H4 (cell line): ENCODE data around the gene PSORS1C2. TPM values are rescaled to one million over a fixed set of nuclear protein-coding genes. Genes with fewer than 3 reads are reported as not detected.

ENCODE experiments used
- DNase-seq: peaks from one replicate; pipeline ENCODE4 v3.0.0-alpha.2; 2015; ENCODE audit warnings: low spot score
- total RNA-seq: library from RNA; depleted of rRNA; stranded (reverse); fragments of >200 nt; shearing (Covaris generic); gene quantifications from 2 replicates; pipeline ENCODE4 v1.2.3, GENCODE V29; 2014; rRNA removed

The PSORS1C2 gene
- total RNA-seq, 1 experiment from 2014 or later: not detected

- DNase-seq: peak; percentile 87
Measured at GRCh38 chr6:31114541-31114878, 24.4 kb downstream of the PSORS1C2 start, which contains the start of gene PSORS1C1. TSS of gene PSORS1C1 (plus strand) at chr6:31114800. CDS start at chr6:31129633, 14,833 bp downstream.

DNA sequence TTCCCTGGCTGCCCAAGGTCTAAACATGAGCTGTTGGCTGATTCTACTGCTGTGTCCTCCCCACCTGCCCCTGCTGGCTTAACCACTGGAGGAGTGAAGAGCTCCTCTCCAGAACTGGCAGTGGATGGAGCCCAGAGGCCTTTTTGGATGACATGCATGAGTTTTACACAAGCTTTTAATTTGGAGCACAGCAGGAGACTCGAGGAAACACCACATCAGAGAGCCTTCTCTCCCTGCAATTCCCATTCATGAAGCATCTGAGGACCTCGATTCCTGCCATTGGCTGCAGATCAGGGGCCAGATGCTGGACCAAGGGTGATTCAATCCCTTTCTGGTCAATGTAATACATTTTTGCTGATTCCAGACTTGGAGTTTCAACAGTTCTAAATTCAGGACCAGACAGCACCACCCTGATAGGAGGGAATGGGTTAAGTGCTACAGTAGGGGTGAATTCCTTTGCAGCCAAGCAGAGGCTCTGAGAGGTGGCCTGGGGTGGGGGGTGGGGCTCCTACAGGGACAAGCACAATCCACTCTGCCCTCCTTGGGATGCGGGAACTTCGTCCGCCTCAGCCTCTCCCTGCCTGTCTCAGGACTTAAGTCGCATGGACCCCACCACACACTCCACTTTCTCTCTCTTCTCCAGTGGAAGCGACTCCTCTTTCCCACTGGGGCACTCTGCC lies 24.9 kb downstream of the PSORS1C2 start:
- DNase-seq: no peak

- DNase-seq: no peak
Measured at GRCh38 chr6:31112478-31112877, 26.4 kb downstream of the PSORS1C2 start, which contains the start of gene C6orf15. TSS of gene C6orf15 (minus strand) at chr6:31112575. CDS start at chr6:31112555, 20 bp downstream.

- no peak for DNase-seq
Measured at GRCh38 chr6:31111712-31112111, 27.2 kb downstream of the PSORS1C2 start.

DNA sequence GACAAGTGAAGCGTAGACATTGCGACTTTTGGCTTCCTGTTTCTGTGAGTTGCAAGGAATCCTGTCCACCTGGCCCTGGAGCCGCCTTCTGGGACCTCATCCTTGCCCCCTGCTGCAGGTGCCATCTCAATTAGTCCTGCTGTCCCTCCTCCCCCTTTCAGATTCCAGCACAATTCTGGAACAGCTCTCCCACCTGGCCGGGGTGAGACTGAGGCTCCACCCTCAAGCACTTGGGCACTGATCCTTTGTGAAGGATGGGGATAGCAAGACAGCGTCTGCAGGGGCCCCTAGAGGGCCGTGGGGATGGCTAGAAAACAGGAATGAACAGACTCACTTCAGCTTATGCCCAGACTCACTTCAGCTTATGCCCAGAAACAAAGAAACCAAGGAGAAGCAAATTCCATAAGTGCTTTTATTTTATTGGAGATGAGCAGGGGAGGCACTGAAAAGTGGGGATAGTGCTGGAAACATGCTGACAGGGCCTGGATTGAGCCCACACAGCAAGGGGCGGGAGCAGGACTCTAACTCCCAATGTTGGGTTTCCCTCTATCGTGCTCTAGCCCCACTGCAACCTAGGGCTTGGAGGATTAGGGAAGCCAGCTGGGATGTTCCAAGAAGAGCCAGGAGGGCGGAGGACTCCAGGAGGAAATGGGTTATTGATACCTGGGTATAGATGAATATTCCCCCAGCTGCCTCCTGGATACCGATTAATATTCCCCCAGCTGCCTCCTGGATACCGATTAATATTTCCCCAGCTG lies 27.9 kb downstream of the PSORS1C2 start:
- no peak for DNase-seq

- no peak for DNase-seq
Measured at GRCh38 chr6:31107052-31107451, 31.8 kb downstream of the PSORS1C2 start.

DNA sequence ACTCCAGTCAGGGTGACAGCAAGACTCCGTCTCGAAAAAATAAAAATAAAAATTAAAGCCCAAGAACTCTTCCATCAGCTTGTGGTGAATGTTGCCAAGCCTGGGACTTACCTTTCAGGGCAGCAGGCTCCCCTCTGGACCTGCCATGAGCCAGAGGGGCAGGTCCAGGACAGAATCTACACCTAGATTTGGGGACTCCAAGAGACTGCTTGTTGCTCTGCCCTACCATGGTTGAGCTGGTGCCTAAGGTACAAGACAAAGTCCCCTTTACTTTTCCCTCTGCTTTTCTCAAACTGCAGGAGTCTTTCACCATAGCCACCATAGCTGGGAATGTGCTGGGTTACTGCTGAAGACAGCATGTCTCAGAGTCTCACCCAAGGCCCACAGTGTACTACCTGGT lies 35.7 kb downstream of the PSORS1C2 start:
- DNase-seq: no peak

DNA sequence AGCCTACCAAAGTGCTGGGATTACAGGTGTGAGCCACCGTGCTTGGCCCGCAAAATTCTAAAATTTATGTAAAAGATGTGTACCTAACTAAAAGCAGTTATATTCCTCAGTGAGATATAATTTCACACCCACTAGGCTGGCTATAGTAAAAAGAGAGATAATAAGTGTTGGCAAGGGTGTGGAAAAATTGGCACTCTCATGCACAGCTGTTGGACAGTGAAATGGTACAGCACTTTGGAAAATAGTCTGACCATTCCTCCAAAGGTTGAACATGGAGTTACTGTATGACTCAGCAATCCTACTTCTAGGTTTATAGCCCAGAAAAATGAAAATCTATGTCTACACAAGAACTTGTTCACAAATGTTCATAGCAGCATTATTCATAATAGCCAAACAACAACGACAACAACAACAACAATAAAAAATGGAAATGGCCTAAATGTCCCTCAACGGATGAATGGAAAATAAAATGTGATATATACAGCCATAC lies 40.4 kb downstream of the PSORS1C2 start:
- DNase-seq: no peak

DNA sequence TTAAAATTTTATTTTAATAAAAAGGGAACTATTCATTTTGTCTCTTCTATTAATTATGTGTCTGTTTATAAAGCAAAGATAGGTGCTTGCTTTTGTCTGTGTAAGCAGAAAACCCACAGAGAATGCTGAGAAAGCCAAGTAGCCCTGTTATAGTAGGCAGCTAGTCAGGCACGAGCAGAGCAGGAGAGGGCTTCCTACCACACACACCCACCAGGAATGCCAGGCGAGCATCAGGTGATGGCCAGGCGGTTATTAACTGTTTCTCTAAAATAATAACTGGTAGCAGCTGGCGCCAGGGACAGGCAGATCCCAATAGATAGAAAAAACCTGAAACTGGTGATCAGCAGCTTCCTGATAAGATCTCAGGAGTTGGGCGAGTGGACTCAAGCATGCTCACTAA lies 42.2 kb downstream of the PSORS1C2 start:
- DNase-seq: no peak

DNA sequence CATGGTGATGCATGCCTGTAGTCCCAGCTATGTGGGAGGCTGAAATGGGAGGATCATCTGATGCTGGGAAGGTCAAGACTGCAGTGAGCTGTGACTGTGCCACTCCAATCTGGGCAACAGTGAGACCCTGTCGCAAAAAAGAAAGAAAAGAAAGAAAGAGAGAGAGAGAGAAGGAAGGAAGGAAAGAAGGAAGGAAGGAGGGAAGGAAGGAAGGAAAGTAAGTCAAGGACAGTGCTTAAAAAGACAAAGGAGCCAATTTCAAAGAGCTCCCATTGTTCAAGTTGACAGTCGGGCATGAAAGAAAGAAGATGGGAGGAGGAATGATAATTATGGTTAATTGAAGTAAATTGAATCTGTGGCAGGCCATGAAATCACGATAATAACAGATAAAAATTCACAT lies 42.7 kb downstream of the PSORS1C2 start:
- no peak for DNase-seq

- peak; percentile 56 for DNase-seq
Measured at GRCh38 chr6:31094389-31094881, 44.4 kb downstream of the PSORS1C2 start.

- no peak for DNase-seq
Measured at GRCh38 chr6:31092769-31093505, 45.9 kb downstream of the PSORS1C2 start.

DNA sequence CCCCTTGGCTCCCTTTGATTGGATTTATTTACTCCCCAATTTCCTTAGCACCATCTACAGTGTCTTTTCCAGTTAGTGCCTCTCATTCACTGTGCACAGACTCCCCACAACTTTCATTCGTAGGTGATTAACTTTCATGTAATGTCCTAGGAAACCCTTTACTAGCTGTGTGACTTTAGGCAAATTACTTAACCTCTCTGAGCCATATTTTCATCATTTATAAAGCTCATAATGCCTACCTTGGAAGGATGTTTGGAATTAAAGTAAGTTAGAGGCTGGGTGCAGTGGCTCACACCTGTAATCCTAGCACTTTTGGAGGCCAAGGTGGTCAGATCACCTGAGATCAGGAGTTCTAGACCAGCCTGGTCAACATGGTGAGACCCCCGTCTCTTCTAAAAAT lies 46.6 kb downstream of the PSORS1C2 start:
- no peak for DNase-seq

DNA sequence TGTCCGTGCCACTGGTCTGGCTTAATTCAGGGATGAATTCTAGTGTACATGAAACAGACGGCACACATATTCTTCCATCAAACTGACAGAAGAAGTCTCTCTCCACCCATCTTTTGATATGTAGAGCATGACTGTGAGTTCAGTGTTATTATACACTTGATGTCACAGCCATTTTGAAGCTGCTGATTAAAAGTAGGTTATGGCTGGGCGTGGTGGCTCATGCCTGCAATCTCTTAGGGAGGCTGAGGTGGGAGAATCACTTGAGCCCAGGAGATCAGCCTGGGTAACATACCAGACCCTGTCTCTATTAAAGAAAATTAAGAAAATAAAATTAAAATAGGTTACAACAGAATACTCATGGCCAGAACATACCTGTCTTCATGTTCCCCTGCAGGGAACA lies 47.2 kb downstream of the PSORS1C2 start:
- DNase-seq: no peak

DNA sequence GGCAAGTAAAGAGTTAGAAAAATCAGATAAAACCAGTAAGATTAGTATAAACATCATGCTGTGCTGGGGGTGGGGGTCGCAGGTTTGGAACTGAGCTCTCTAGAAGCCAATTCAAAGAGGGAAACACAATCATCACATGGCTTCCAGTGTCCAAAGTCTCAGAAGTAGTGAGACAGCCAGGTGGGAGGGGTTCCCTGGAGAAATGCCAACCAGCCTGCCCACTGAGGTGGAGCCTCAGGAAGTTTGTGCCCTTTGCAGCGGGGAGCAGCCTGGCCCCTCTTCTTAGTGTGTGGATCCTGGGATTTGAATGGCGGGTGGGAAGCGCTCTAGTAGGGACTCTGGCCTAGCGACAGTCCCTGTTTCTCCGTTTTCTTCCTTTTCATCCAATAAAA lies 47.9 kb downstream of the PSORS1C2 start:
- DNase-seq: no peak

DNA sequence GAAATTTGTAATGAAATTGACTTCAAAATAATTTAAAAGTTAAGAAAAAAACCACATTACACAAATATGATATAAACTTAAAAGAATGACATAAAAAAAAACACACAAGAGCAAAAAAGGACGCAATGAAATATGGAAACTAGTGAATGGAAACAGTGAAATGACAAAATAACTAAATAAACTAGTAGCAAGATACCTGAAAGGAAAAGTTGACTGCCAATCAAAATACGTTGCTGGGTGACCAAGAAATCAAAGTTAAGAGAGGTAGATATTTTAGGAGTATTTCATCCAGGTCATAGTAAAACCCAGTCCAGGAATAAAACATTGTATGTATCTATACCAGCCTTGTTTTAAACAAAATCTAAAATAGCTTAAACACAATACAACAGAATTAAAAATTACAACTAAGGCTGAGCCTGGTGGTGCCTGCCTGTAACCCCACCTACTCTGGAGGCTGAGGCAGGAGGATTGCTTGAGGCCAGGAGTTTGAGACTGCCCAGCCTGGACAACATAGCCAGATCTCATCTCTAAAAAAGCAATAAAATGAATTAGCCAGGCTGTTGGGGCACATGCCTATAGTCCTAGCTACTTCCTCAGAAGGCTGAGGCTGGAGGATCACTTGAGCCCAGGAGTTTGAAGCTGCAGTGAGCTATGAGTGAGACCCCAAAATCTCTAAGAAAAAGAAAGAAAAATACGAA lies 48.4 kb downstream of the PSORS1C2 start:
- DNase-seq: no peak

Other genes starting within 250 kb of the PSORS1C2 start
- gene GTF2H4, start 230.9 kb downstream of the PSORS1C2 start, total RNA-seq: 8.4 and 8.5 TPM in 2 replicates
- 10.5 and 17.6 TPM in 2 replicates for gene VARS2, start 224.8 kb downstream of the PSORS1C2 start, total RNA-seq
- gene SFTA2, start 206.9 kb downstream of the PSORS1C2 start, total RNA-seq: not detected in 2 replicates
- gene MUCL3, start 198.1 kb downstream of the PSORS1C2 start, total RNA-seq: not detected in 2 replicates
- gene MUC21, start 155.3 kb downstream of the PSORS1C2 start, total RNA-seq: not detected in 2 replicates
- gene MUC22, start 128.6 kb downstream of the PSORS1C2 start, total RNA-seq: not detected in 2 replicates
- not detected in 2 replicates for gene C6orf15, start 26.5 kb downstream of the PSORS1C2 start, total RNA-seq
- 0.06 and 0.35 TPM in 2 replicates for gene PSORS1C1, start 24.3 kb downstream of the PSORS1C2 start, total RNA-seq
- not detected in 2 replicates for gene CDSN, start 18.6 kb downstream of the PSORS1C2 start, total RNA-seq
- 12.6 and 12.7 TPM in 2 replicates for gene CCHCR1, start 18.7 kb upstream of the PSORS1C2 start, total RNA-seq
- gene TCF19, start 19.5 kb upstream of the PSORS1C2 start, total RNA-seq: 14.7 and 18.8 TPM in 2 replicates
- not detected in 2 replicates for gene POU5F1, start 31.6 kb upstream of the PSORS1C2 start, total RNA-seq
- 804 and 844 TPM in 2 replicates for gene HLA-C, start 133.0 kb upstream of the PSORS1C2 start, total RNA-seq
- 512 and 677 TPM in 2 replicates for gene HLA-B, start 218.1 kb upstream of the PSORS1C2 start, total RNA-seq